HG02938 (cell line): Measurements from ENCODE around the gene TLN1.

ENCODE experiments used
- ATAC-seq: cut with Tn5 transposase; IDR thresholded peaks from one replicate; pipeline ENCODE4 v1.9.1; 2021; ENCODE audit warnings: mild to moderate bottlenecking, moderate library complexity; ENCODE audit not compliant: unreplicated experiment

Gene TLN1

DNA sequence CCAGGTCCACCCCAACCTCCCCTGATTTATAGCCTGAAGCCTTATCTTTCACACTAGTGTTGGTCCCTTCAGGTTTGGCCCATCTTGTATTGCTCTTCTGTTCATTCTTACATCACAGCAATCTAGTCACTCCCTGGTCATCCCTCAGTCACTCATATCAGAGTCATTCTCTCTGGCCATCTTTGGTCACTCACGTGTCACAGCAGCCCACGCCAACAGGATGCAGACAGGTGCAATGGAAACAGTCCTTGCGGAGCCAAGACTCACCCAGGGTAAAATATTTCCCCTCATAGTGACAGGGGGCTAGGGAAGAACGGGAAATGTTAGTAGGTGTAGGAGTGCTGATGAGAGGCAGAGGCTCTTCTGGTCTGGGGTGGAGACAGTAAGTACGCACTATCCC is 21.5 kb upstream of the TLN1 start:
- ATAC-seq: no peak

DNA sequence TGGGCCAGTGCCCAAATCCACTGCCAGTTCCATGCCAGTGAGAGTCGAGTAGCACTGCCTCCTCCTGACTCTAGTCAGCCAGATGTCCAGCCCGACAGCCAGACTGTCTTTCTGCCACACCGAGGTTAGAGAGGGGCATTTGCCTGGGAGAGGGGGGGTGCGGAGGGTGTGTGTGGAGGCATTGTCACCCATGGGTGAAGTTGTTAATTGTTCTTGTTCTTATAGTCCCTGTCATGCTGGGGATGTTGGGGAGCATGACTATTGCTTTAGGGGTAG is 18.2 kb upstream of the TLN1 start:
- no peak for ATAC-seq

DNA sequence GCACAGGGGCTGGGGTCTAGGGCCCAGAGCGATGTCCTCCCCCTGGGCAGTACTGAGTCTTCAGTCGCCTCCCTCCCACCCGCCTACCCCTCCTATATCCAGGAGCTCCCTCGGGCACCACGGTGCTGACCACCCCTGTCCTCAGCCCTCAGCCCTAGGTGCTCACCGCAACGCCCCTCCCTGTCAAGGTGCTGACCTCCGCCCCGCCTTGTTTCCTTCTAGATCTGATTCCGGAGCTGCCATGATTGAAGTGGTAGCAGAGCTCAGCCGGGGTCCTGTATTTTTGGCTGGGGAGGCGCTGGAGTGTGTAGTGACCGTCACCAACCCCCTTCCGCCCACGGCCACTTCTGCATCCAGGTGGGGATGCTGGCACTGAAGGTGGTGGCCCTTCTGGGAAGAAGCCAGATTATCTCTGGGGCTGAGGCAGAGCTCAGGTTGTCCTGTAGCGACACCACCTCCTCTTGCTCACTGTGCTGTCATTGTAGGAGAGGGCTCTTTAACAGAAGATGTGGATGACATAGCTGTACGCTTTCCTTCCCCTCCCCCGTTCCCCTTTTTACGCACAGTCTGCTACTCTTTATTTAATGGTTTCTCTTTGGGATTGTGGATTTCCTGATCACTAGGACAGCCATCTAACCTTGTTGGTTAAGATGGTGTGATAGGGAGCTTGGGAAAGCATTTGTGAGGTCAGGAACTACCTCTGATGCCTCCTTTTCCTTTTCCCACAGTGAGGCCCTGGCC is 17.7 kb upstream of the TLN1 start:
- peak; percentile 20 for ATAC-seq

DNA sequence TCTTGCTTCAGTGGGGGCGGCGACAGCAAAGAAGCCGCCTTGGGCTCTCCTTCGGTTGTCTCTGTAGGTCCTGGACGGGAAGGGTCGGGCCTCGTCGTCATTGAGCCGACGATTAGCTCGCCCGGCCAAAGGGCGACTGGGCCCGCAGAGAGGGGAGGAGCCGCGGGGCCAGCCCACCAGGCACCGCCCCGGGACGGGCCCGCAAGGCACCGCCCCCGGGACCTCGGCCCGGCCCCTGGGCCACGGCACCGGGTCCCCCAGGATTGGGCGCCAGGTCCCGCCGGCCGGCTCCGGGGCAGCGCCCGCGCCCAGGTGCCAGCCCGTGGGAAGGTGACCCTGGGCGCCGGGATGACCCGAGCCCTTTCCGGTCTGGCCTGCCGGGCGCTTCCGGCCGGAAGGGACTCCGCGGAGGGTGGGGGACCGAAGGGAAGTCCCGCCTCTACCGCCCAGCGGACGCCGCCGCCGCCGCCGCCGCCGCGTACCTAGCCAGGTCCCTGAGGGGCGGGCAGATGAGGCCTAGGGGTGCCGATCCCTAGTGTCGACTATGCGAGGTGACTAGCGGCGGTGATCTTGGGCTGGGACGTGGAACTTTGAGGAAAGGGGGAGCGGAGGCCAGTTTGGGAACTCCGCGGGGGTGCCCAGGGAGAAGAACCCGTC is 17.0 kb upstream of the TLN1 start, which contains the start of the genes GBA2 and RGP1:
Gene GBA2 (minus strand): TSS at position 371 of the 657 bp plus-strand sequence. CDS start 524 bp downstream, outside the sequence.
Gene RGP1 (plus strand): TSS at position 430 of the 657 bp plus-strand sequence. CDS start 469 bp downstream, outside the sequence.
- peak; percentile 72 for ATAC-seq

DNA sequence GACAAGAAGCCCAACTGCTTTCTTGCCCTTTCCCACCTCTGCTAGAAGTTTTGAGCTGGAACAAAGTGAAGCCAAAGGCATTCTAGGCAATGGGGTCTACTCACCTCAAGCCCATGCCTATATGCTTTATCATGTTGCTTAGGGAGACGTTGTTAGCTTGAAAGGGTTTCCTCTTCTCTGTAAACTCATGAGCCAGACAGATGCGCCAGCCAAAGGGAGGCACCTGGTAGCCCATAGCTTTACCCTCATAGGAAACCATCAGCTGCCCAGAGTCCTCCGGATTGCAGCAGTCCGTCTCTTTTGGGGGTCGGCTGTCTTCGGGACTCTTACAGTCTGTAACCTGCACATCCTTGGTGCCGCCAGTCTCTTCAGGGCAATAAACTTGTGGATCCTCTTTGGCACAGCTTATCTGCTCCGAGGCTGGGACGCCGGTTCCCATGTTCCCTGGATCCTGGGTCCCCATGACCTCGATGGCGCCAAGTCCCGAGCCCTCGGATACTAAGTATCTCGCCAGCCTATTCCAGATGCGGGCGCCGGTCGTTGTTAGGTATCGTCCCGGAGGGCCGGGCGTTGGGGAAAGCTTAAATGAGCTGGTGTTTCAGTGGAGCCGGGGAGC is 16.4 kb upstream of the TLN1 start:
- ATAC-seq: peak; percentile 10

DNA sequence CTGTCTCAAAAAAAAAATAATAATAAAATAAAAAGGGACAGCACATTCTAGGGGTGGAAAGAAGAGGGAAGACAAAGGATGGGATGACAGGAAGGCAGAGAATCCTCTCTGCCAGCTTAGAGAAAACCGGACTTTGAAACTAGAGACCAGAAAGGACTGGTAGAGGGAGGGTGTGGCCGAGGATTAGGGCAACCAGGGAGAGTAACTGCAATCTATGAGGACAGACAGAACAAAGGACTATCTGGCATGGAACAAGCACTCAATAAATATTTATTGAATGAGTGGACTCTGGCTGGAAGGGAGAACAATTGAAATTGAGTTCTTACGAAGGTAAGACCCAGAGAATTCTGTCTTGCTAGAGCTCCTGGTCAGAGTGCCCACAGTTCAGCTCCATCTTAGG is 14.6 kb upstream of the TLN1 start:
- no peak for ATAC-seq

DNA sequence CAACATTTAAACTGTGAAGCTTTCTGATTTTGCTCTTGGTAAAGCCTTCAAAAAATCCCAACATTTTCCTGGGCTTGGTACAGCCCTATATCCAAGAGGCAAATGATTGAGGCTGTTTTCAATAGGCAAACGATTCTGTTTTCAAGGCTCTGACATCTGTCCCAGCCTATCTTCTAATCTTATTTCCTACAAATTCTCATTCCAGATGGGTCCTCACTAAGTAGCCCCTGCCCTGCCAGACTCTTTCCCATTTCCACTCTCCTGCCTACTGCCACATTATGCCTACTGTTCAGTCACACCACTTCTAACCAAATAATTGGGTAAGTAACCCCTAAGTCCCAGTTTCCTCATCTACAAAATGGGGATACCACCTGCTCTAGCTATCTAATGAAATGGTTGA is 13.6 kb upstream of the TLN1 start:
- no peak for ATAC-seq

DNA sequence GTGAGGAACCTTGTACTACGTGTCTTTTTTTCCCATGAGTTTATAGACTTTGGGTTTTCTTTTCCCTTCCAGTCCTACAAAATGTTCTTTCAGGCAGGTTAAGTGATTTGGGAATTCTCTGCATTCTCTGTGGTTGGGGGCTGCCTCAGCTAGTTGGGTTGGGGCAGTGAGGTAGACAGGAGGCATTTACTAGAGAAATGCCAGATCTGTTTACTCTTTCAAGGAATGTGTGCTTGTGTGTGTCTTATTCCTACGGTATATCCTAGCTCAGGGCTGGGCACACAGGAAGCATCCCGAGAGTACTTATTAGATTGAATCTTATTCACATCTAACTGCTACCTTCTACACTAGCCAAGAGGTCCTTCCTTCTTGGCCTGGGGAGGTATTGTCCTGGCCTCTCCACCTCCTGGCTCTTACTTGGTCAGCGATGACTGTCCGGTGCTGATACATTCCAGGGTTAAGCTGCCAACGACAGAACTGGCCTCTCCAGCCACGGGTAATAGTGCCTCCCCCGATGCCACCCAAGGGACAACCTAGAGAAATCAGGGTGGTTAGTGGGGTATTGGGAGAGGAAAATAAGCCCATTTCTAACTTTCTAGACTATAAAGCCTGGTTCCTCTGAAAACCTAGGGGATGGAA is 12.0 kb upstream of the TLN1 start:
- no peak for ATAC-seq

DNA sequence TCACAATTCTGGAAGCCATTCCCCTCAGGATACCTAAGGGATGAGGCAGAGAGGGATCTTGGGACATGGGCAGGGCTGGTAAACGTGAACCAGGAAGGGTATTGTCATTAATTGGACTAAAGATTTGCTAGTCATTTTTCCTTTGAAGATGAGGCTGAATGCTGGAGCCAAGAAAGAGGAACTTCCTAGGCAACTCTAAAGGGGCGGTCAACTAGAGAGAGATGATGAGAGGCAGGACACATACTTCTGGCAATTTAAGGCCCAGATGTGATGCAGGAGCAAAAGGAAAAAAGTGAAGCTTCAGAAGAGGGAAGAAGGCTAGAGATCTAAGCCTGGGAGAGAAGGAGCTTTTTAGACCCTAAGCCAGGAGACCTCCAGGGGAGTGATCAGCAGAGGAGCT is 11.5 kb upstream of the TLN1 start:
- no peak for ATAC-seq

DNA sequence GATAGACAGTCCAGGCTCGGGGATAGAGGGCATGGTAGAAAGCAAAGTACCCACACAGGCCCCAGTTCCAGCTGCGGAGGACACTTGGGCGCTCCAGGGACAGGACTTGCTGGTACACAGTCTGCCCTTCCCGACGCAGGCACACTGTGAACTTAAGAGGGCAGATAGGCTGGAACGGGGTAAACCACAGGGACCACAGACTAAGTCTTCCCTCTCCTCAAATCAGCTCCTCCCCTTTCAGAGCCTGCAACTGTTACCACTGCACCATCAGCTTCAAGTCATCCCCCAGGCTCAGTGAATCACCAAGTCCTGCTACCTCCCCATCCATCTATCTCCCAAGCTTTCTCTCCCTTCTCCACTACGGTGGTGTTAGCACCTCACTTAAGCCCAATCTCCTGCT is 9.7 kb upstream of the TLN1 start:
- ATAC-seq: no peak

DNA sequence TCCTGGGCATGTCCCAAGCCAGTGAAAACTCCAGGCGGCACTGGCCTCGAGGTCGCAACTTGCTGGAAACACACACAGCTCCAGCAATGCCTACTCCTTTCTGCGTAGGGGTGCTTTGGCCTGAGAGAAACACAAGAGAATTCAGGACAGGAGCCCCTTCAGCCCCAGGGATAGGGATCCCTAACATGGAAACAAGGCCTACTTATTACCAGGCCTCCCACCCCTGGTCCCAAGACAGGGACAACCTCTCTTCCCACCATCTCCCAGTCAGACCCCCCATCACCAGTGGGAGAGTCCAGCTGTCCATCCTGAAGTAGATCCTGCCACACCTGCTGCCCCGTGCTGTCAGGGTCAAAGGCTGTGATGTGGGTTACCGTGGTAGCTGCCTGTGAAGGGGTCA is 8.2 kb upstream of the TLN1 start:
- ATAC-seq: no peak

DNA sequence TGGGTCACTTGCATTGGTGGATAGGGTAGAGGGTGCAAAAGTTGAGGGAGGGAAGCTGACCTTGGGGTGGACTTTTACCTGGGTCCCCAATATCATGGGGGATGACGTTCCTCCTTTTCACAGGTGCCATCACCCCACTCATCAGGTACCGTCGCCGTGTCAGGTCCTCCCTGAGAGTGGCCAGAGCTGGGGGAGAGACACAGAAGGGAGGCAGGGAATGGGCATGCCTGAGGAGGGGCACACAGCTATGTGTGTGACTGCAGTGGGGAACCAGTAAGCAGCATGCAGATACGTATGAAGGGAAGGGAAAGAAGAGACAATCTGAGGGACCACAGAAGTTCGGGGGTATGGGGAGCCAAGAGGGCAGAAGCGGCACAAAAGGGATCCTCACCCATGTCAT is 6.9 kb upstream of the TLN1 start:
- no peak for ATAC-seq

DNA sequence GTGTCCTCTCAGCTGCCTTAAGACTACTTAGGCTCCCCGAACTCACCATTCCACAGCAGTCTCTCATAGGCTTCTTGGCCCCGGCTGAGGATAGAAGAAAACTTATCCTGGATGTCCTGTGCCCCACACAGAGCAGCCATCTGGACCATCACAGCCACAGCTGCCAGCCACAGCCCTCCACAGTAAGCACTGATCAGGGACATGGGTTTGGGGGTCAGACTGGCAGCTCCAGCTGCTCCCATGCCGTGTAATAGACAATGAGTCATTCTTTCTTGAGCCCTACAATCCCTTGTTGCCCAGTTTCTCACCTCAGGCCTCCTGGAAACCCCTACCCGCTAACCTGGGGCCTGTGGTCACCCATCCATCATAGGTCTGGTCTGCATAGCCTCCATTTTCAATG is 6.2 kb upstream of the TLN1 start:
- no peak for ATAC-seq

DNA sequence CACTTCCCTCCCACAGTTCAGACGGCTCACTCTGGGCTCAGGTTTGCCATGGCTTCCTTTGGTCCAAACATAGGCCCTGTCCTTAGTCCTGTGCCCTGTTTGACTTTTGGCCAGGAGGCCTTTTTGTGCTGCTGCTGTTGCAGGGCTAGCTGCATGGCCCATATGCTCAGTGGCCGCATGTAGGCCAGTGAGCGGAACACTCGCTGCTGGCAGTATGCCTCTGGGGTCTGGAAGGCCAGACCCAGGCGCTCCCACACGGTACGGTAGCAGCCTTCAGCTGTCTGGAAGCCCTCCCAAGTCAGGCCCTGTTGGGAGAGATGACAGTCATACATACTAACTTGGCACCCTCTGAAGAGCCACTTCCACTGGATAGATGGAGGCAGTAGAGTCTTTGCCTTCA is 5.1 kb upstream of the TLN1 start:
- ATAC-seq: no peak

DNA sequence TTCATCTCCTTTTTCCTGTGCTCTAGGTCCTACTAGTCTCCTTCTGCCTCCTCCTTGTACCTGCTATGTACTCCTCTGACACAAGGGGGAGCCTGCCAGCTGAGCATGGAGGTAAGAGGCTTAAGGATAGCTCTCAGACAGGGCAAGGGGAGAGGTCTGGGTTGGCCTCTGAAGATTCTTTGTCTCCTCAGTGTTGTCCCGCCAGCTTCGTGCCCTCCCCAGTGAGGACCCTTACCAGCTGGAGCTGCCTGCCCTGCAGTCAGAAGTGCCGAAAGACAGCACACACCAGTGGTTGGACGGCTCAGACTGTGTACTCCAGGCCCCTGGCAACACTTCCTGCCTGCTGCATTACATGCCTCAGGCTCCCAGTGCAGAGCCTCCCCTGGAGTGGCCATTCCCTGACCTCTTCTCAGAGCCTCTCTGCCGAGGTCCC is 4.2 kb upstream of the TLN1 start:
- ATAC-seq: no peak

DNA sequence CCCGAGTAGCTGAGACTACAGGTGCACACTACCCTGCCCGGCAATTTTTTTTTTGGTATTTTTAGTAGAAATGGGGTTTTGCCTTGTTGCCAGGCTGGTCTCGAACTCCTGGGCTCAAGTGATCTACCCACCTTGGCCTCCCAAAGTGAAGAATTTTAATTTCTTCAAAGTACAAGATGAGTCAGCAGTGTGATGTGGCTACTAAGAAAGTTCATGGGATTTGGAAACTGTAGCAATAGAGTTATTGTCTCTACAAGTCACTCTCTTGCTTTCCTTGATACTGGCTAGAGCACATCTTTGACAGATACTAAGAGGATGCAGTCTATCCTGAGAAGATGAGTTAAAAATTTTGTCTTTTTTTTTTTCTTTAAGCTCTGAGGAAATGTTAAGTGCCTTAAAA is 2.1 kb upstream of the TLN1 start:
- ATAC-seq: no peak

DNA sequence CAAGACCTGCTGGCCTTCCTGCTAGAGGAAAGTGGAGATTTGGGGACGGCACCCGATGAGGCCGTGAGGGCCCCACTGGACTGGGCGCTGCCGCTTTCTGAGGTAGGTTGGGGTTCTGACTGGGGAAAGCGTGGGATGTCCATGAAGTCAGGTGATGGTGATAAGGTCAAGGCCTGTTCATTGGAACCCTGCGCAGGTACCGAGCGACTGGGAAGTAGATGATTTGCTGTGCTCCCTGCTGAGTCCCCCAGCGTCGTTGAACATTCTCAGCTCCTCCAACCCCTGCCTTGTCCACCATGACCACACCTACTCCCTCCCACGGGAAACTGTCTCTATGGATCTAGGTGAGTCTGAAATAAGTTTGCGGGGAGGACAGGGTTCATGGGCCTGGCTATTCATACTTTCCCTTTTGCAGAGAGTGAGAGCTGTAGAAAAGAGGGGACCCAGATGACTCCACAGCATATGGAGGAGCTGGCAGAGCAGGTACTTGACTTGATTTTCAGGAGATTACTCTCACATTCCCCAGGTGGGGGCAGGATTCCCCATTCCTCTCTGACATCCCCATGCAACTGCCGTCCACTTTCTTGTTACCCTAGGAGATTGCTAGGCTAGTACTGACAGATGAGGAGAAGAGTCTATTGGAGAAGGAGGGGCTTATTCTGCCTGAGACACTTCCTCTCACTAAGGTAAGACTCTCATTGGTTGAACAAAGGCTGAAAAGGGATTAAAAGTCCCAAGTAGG is 976 bp upstream of the TLN1 start:
- no peak for ATAC-seq

DNA sequence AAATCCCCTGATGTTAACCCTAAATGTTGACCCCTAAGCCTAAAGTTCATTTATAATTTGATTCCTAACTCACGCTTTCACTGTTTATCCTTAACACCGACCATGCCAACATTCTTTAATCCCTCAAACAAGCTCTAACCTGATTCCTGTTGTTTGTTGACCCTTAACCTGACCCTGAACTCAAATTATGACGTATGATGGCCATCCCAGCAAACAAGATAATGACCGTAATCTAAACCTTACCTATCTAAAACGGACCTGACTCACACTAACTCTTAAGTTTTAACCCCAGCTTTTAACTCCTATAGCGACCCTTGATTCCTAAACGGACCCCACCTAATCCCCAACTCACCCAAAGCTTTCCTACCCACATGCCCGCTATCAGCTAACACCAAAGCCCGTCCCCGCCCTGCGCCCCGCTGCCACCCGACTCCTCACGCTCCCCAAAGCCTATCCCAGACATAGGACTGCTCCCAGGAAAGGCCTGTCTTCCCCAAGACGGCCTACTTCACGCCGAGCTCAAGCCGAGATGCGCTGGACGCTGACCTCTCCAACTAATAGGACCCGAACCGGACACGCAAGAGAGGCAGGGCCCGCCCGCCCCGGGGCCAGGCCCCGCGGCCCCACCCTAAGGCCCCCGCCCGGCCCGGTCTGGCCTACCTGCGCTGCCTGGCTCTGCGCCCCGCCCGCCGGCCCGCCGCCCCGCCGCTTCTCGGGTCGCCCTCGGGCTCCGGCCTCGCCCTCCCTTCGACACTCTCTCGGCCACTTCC is 395 bp downstream of the TLN1 start:
- no peak for ATAC-seq

DNA sequence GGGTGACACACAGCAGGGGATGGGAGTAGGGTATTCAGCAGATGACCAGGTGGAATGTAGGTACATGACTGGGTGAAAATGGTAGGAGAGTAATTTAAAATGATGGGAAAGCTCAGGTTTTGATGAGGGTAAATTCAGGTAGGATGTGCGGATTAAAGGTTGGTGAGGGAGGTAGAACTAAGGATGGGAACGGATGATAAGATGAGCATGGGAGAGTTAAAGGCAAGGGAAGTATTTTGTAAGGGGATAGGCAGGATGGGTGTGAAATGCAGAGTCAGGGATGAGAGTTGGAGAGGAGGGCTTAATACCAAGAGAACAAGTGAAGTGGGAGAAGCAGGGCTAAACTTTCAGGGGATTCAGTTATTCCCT is 1.5 kb downstream of the TLN1 start:
- no peak for ATAC-seq

DNA sequence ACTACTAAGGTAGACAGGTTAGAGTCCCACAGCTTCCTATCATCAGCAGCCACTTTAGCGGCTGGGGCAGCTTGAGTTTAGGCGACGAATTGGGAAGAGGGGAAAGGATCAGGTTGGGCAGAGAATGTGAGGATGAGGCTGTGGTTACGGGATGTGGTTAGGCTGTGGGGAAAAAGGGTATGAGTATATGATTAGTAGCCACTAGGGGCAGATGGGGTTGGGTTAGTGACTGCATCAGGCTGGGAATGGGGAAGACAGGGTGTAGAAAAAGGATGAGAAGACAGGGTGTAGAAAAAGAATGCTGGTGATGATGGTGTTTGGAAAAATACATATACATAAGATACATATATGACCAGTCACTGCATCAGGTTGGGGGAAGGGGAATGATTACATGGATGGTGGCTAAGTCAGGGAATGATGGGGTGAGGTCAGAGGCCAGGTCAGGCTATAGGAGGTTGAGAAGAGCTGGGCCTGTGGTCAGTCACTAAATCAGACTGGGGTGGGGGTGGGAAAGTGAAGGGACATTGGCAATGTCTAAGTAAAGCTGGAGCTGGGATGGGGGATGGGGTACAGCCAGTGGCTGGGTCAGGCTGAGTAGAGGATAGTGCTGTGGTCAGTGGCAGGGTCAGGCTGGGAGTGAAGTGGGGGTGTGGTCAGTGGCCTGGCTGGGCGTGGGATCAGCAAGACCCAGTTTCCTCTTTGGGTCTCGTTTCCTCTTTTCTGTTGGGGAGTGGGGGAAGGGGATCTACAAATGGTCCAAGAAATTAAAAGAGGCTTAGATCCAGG is 2.1 kb downstream of the TLN1 start:
- ATAC-seq: no peak
